Stimulated activated naive CD8-positive, alpha-beta T cell treated with anti-CD3 and anti-CD28 coated beads, Interleukin-15, amount 100 ng/mL, for 72 hours (primary cell): Measurements from ENCODE around the gene TFPI.
"Not testable (repeated sequence)": the region's sequence is repeated elsewhere in the genome, so short reads cannot be mapped to it uniquely, and the experiment has no call there.

Source experiments
- ATAC-seq: fragments of 150-1000 bp; cut with Tn5 transposase; 2 replicates; pipeline ENCODE4 v1.10.0; 2021; ENCODE audit warnings: mild to moderate bottlenecking, moderate library complexity
- DNase-seq, 2 donors: peaks; one replicate each; pipeline ENCODE4 v3.0.0; 2021 to 2022
- H3K27ac Mint-ChIP-seq, 2 donors: one replicate each; pipeline ENCODE4 v1.8.0; 2022; ENCODE audit warnings: mild to moderate bottlenecking in 2 of 2, mixed read lengths in 2 of 2, moderate library complexity in 2 of 2
- H3K27me3 Mint-ChIP-seq: one replicate; pipeline ENCODE4 v1.8.0; 2022; ENCODE audit warnings: mixed read lengths
- H3K4me1 Mint-ChIP-seq: one replicate; pipeline ENCODE4 v1.8.0; 2022; ENCODE audit warnings: mild to moderate bottlenecking, mixed read lengths
- H3K4me3 Mint-ChIP-seq, 2 donors: one replicate each; pipeline ENCODE4 v1.8.0; 2022; ENCODE audit warnings: mild to moderate bottlenecking in 2 of 2, mixed read lengths in 2 of 2, moderate library complexity in 1 of 2
- H3K9me3 Mint-ChIP-seq, 2 donors: one replicate each; pipeline ENCODE4 v1.8.0; 2022; ENCODE audit warnings: mixed read lengths in 2 of 2

Gene TFPI

DNA sequence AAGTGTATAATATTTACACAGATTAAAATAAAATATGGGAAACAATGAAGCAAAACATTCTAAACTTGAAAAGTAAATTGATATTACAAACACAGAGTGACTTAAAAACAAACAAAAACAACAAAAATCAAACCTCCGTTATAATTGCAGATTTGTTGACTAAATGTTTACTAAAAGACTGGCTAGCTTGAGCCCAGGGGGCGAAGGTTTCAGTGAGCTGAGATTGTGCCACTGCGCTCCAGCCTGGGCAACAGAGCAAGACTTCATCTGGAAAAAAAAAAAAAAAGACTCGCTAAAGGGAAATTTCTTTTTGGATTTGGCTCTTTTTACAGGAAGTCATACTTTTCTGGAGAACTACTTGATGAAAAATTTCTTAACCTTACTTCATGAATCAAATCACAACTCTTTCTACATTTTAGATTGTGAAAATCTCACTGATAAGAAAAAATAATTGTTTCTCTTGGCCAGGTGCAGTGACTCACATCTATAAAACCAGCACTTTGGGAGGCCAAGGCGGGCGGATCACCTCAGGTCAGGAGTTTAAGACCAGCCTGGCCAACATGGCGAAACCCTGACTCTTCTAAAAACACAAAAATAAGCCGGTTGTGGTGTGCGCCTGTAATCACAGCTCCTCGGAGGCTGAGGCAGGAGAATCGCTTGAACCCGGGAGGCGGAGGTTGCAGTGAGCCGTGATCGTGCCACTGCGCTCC lies 9.7 kb downstream of the TFPI start:
- Mint-ChIP-seq H3K4me3 (no peak overlapping the region), H3K4me1 (no peaks in the 10 kb centered on the region), H3K27ac (no peak overlapping the region), H3K9me3 (no peaks in the 10 kb centered on the region), H3K27me3 (no peaks in the 10 kb centered on the region)
- no peak for DNase-seq
- ATAC-seq, result no peak

DNA sequence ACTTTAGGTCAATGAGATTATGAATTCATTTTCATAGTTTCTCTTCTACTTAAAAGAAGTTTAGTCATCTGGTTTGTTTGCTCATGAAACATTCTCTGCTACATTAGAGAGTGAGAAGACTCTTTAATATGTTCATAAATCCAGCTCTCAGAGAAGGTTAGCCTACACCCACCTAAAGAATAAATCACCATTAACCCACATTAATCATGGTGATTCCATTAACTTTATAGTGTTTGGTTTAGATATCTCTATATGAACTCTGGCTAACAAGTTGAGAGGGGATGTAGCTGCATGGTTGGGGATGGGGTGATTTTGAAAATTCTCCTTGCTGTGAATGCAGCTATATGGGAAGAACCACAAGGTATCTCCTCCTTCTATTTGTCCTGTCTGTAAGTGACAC lies 10.7 kb downstream of the TFPI start:
- ATAC-seq, result no peak
- Mint-ChIP-seq H3K27me3 (no peaks in the 10 kb centered on the region), H3K4me3 (no peak overlapping the region)

DNA sequence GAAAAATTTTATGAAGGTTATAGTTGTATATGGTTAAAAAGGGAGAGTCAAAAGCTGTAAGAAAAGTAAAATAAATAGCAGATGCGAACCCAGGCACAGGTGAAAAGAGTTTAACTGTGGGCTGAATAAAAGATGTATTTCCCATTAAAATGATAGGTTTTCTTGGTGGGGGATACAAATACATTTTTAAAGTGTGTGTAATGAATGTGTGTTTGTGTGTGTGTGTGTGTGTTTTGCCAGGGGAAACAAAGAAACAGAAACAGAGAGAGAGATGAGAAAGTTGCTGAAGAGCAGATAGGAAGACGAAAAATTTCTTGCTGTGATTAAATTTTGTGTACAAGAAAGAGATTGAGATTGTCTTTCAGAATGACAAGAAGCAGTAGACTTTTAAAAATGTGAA lies 12.1 kb downstream of the TFPI start:
- ATAC-seq, result no peak
- Mint-ChIP-seq H3K27ac (no peak overlapping the region), H3K4me1 (no peaks in the 10 kb centered on the region), H3K27me3 (no peaks in the 10 kb centered on the region), H3K9me3 (no peaks in the 10 kb centered on the region), H3K4me3 (no peak overlapping the region)
- no peak for DNase-seq

More for the DNA sequence above, 10.7 kb downstream of the TFPI start:
- DNase-seq, result no peak
- Mint-ChIP-seq H3K27ac (no peak overlapping the region), H3K9me3 (no peaks in the 10 kb centered on the region), H3K4me1 (no peaks in the 10 kb centered on the region)

DNA sequence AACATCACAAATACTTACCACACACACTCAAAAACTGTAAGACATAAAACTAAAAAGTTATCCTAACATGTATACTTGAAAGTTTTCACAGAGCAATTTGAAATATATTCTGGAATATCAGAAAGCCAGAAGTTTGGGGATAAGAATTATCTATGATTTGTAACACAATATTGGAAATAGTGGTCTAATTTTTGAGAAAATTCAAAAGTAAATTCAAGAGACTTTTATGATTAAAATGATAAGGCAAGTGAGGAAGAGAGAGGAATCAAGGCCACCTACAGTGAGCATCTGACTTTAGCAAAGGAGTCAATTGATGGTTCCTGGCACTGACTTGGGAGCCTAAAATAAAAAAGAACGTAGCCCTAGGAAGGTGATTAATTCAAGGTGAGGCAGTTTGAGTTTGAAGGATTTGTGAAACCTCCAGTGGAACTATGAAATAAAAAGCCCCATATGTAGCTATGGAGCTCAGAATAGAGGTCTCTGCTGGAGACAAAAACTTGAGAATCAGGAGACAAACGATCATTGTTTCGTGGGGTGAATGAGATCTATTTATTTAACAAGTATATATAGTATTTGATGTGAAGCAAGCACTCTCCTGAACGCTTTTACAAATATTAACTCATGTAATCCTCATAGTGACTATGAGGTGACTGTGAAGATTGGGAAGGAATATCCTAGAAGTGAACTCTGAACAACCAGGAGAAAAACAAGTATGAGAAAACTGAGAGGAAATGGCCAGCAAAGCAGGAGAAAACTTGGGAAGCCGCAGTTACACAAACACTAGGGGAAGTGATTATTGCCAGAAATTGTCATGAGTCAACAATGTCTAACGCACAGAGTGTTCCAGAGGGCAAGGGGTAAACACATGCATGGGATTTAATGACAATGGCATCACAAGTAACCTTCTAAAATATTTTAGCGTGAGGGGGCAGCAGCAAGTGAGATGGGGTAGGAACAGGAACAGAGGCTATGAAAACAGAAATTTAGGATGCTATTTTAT lies 12.8 kb downstream of the TFPI start:
- ATAC-seq (no peak), DNase-seq (no peak)
- Mint-ChIP-seq H3K4me1 (no peaks in the 10 kb centered on the region), H3K9me3 (no peaks in the 10 kb centered on the region), H3K27ac (no peak overlapping the region), H3K4me3 (no peak overlapping the region), H3K27me3 (no peaks in the 10 kb centered on the region)

DNA sequence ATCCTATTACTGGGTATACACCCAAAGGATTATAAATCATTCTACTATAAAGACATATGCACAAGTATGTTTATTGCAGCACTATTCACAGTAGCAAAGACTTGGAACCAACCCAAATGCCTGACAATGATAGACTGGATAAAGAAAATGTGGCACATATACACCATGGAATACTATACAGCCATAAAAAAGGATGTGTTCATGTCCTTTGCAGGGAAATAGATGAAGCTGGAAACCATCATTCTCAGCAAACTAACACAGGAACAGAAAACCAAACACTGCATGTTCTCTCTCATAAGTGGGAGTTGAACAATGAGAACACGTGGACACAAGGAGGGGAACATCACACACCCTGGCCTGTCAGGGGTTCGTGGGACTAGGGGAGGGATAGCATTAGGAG lies 16.0 kb downstream of the TFPI start:
- H3K27ac Mint-ChIP-seq, ATAC-seq, H3K4me3 Mint-ChIP-seq, H3K4me1 Mint-ChIP-seq, H3K27me3 Mint-ChIP-seq, DNase-seq: not testable (repeated sequence)
- peaks cover 0 to 11% of the 10 kb centered on the region in 2 donors for H3K9me3 Mint-ChIP-seq

DNA sequence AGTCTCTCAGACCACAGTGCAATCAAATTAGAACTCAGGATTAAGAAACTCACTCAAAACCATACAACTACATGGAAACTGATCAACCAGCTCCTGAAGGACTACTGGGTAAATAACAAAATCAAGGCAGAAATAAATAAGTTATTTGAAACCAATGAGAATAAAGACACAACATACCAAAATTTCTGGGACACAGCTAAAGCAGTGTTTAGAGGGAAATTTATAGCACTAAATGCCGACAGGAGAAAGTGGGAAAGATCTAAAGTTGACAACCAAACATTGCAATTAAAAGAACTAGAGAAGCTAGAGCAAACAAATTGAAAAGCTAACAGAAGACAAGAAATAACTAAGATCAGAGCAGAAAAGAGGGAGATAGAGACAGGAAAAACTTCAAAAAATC lies 18.9 kb downstream of the TFPI start:
- not testable (repeated sequence) for ATAC-seq, H3K4me3 Mint-ChIP-seq, H3K4me1 Mint-ChIP-seq, DNase-seq, H3K27me3 Mint-ChIP-seq, H3K27ac Mint-ChIP-seq
- peaks cover 0 to 11% of the 10 kb centered on the region in 2 donors for H3K9me3 Mint-ChIP-seq

DNA sequence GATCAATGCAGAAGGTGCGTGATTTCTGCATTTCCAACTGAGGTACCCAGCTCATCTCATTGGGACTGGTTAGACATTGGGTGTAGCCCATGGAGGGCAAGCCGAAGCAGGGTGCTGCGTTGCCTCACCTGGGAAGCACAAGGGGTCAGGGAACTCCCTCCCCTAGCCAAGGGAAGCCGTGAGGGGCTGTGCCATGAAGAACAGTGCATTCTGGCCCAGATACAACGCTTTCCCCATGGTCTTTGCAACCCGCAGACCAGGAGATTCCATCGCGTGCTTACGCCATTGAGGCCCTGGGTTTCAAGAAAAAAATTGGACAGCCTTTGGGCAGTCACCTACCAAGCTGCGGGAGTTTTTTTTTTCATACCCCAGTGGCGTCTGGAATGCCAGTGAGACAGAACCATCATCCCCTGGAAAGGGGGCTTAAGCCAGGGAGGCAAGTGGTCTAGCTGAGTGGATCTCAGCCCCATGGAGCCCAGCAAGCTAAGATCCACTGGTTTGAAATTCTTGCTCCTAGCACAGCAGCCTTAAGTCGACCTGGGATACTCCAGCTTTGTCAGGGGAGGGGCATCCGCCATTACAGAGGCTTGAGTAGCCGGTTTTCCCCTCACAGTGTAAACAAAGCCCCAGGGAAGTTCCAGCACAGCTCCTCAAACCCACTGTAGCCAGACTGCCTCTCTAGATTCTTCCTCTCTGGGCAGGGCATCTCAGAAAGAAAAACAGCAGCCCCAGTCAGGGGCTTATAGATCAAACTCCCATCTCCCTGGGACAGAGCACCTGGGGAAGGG lies 21.7 kb downstream of the TFPI start:
- DNase-seq, result no peak
- H3K4me1 Mint-ChIP-seq, result no peaks in the 10 kb centered on the region
- no peaks in the 10 kb centered on the region for H3K27me3 Mint-ChIP-seq
- ATAC-seq, result no peak
- peaks cover 0 to 11% of the 10 kb centered on the region in 2 donors for H3K9me3 Mint-ChIP-seq
- no peak overlapping the region for H3K27ac Mint-ChIP-seq
- H3K4me3 Mint-ChIP-seq, result no peak overlapping the region

DNA sequence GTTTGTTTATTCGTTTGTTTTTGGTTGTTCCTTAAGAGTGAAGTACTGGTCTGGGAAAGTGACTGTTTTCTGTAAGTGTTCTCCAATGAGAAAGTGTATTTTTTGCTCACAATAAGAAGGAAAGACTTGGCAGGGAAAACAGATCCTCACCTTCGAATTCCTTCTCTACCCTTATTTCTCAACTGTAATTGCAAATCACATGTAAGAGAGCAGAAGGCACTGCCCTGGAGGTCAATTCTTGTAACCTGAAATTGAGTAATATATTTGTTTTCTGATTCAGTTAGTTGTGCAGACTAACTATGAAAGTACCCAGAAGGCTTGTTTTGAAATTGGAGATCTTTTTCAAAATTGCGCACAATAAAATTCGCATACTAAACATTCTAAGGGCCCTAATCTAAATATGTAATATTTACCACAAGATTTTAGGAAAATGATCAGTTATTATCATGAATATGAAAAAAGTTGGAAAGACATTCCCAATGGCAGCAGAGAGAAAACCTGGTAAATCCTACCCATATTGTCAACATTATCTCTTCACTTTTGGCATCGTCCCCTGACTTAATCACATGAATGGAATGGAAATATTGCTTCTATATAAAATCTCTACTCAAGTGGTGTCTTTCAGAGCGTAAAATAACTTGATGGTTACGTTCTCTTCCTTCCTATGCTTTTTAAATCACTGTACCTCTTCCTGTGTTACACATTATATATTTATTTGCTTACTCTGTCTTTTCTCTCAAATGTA lies 24.1 kb downstream of the TFPI start:
- no peaks in the 10 kb centered on the region for H3K27me3 Mint-ChIP-seq
- H3K4me3 Mint-ChIP-seq, result no peak overlapping the region
- no peaks in the 10 kb centered on the region for H3K4me1 Mint-ChIP-seq
- no peak for ATAC-seq
- peaks cover 0 to 5% of the 10 kb centered on the region in 2 donors for H3K9me3 Mint-ChIP-seq
- peak overlapping the region in 1 of 2 donors; percentile 80 for H3K27ac Mint-ChIP-seq
- DNase-seq, result no peak

DNA sequence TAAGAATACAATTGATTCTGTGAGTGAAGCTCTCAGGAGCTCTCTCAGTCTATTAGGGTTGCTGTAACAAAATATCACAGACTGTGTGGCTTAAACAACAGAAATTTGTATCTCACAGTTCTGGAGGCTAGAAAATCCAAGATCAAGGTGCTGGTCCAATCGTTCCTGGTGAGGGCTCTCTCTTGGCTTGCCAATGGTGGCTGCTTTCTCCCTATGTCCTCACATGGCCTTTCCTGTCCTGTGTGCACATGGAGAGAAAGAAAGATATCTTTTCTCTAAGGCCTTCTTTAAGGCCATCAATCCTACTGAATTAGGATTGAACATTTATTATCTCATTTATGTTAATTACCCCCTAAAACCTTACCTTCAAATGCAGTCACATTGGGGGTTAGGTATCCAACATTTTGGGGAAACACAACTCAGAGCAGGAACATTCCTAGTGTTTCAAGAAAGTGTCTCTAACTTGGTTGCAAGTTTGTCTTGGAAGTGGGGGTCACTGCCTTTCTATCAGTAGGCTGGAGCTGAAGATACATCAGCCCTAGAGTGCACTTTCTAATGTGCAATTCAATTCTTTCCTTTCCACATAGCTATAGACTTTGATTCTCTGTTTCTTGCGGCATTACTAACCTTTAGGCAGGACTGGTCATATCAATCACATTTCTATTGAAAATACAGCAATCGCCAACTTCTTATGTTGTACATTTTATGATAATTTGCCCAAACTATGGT lies 24.8 kb downstream of the TFPI start:
- no peak overlapping the region for H3K4me3 Mint-ChIP-seq
- ATAC-seq, result no peak
- H3K27ac Mint-ChIP-seq, result no peak overlapping the region
- H3K27me3 Mint-ChIP-seq, result no peaks in the 10 kb centered on the region
- H3K4me1 Mint-ChIP-seq, result no peaks in the 10 kb centered on the region
- no peaks in the 10 kb centered on the region for H3K9me3 Mint-ChIP-seq
- DNase-seq, result no peak

DNA sequence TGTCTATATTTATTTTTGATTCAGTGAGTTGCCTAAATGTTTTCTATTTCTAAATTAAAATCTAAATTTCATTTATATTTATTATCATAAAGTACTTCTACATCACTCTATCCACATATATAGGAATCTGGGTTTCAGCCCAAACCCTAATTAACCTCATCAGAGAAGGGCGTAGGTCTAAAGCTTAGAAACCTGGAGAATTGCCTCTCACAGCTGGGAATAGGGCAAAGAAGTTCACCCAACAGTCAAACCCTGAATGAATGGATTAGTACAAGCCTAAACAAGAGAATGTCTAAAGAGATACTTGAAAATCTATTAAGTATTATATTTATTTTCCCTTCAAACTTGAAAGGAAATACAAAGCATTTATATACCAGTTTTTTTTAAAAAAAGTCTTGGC lies 26.2 kb downstream of the TFPI start:
- H3K4me3 Mint-ChIP-seq, result no peak overlapping the region
- no peaks in the 10 kb centered on the region for H3K27me3 Mint-ChIP-seq
- no peak overlapping the region for H3K27ac Mint-ChIP-seq
- ATAC-seq, result no peak
- no peaks in the 10 kb centered on the region for H3K4me1 Mint-ChIP-seq
- DNase-seq, result no peak
- H3K9me3 Mint-ChIP-seq, result no peaks in the 10 kb centered on the region

DNA sequence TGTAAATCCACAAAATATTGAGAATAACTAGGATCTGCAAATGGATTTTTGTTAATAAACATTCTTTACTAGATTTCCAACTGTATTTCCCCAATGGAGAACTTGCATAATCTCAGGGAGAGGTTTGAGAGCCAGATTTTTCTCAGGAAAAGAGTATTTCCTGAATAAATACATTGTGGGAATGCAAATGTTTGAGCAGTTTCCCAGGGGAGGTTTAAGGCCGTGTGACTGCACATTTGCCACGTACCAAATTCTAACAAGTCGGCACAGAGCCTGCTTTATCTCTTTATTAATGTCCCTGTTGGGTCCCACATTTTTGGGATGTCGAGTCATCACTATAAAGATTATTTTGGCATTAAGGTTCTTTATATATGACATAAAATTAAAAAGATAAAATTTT lies 27.0 kb downstream of the TFPI start:
- H3K4me1 Mint-ChIP-seq, result no peaks in the 10 kb centered on the region

DNA sequence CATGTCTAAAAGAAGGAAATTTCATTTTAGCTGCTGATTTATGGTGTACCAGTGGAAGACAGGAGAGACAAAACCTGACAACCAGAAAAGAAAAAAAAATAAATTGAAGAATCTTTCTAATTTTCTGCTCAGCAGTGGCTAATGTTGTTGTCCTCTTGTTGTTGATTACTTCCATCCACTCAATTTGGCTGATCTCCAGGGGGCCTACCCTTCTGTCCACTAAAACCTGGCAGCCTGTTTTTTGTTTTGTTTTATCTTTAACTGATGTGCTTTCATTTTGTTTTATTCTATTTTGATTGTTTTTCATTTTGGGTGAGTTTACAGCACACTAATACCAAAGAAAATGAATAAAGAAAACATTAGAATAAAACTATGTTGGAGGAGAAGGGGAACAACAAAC lies 27.4 kb downstream of the TFPI start:
- DNase-seq, result no peak
- Mint-ChIP-seq H3K4me3 (no peak overlapping the region), H3K27me3 (no peaks in the 10 kb centered on the region), H3K9me3 (no peaks in the 10 kb centered on the region), H3K4me1 (no peaks in the 10 kb centered on the region), H3K27ac (no peak overlapping the region)
- ATAC-seq, result no peak

More for the DNA sequence above, 27.0 kb downstream of the TFPI start:
- no peaks in the 10 kb centered on the region for H3K27me3 Mint-ChIP-seq
- ATAC-seq (no peak), DNase-seq (no peak)
- H3K27ac Mint-ChIP-seq, result no peak overlapping the region
- no peak overlapping the region for H3K4me3 Mint-ChIP-seq
- H3K9me3 Mint-ChIP-seq, result no peaks in the 10 kb centered on the region

DNA sequence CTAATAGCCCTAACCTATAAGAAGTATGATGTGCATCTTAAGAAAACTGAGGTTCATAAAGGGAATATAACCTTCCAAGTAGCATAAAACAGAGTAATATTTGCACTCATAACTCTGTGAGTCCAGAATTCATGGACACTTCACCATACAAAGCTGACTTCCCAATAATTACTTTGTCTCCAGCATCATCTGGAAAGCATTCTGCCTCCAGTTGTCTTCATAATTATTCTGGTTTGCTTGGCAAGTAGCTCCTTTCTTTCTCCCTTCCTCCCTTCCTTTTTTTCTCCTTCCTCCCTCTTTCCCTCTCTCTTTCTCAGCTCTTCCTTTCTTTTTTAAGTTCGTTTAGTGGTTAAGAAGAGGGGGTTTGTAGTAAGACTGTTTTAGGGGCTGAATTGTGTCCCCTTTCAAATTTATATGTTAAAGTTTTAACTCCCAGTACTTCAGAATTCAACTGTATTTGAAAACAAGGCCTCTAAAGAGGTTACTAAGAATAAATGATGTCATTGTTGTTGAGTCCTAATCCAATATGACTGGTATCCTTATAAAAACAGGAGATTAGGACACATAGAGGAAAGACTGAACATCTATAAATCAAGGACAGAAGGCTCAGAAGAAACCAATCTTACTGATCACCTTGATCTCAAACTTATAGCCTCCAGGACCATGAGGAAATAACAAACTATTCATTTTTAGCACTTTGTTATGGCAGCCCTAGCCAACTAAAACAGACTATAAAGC lies 28.9 kb downstream of the TFPI start:
- H3K4me1 Mint-ChIP-seq, result no peaks in the 10 kb centered on the region
- H3K27ac Mint-ChIP-seq, result no peak overlapping the region
- H3K27me3 Mint-ChIP-seq, result no peaks in the 10 kb centered on the region
- DNase-seq, result no peak
- H3K9me3 Mint-ChIP-seq, result no peaks in the 10 kb centered on the region
- ATAC-seq, result no peak
- no peak overlapping the region for H3K4me3 Mint-ChIP-seq

DNA sequence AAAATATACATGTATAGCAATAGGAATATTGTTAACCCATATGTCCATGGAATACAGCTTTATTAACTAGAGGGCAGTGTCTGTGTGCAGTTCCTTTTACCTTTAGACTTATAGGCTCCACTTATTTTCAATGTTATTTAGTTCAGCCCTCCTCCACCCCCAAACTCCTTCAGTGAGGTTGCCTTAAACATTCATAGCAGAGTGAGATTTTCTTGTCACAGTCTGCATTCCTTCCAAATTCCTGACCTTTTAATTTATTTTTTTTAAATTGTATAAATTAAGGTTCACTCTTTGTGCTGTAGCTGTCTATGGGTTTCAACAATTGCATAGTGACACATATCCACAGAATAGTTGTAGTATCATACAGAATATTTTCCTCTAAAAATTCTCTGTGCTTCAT lies 30.9 kb downstream of the TFPI start:
- Mint-ChIP-seq H3K27me3 (no peaks in the 10 kb centered on the region), H3K4me3 (no peak overlapping the region), H3K4me1 (no peaks in the 10 kb centered on the region), H3K27ac (no peak overlapping the region), H3K9me3 (peaks cover 5% of the 10 kb centered on the region in 2 donors)
- ATAC-seq (no peak), DNase-seq (no peak)
